H1 (cell line): Measurements from ENCODE around the gene DUXA. TPM values are rescaled to one million over a fixed set of nuclear protein-coding genes. Genes with fewer than 3 reads are reported as not detected.

ENCODE experiments used
- CTCF ChIA-PET: fragments of 300-600 bp; sonication (Branson Sonifier 250); formaldehyde crosslinking; loops from one replicate; lab custom pipeline; 2021; ENCODE audit not compliant: partially characterized antibody; lab: Charles Lee
- POLR2A ChIA-PET: fragments of 300-600 bp; sonication (Branson Sonifier 250); formaldehyde crosslinking; loops from one replicate; lab custom pipeline; 2021; ENCODE audit warnings: inconsistent platforms; ENCODE audit not compliant: partially characterized antibody; lab: Charles Lee
- DNase-seq, 2 experiments: peaks; one replicate each; pipeline versions ENCODE4 v3.0.0 to v3.0.0-alpha.2; 2010 to 2022; ENCODE audit warnings: low spot score in 2 of 2, low read depth in 1 of 2, mixed read lengths in 1 of 2
- FAIRE-seq: peaks from 2 replicates; lab custom pipeline; 2011; peaks lifted over from hg19 to GRCh38; lab: Jason Lieb, UNC
- H2AFZ ChIP-seq: 2 replicates; pipeline ENCODE4 v1.8.1; 2012; ENCODE audit warnings: low read length, inconsistent platforms
- H2AK5ac ChIP-seq: 2 replicates; pipeline ENCODE4 v1.6.1; 2013; ENCODE audit warnings: low read depth, low read length
- H2BK120ac ChIP-seq: replicated peaks from 2 replicates; pipeline ENCODE3; 2013; ENCODE audit warnings: low read depth, low read length, inconsistent platforms
- H2BK12ac ChIP-seq: 2 replicates; pipeline ENCODE4 v1.6.1; 2013; ENCODE audit warnings: low read depth, low read length
- H2BK15ac ChIP-seq: 2 replicates; pipeline ENCODE4 v1.6.1; 2013; ENCODE audit warnings: low read length
- H2BK20ac ChIP-seq: 2 replicates; pipeline ENCODE4 v1.6.1; 2013; ENCODE audit warnings: low read length
- H2BK5ac ChIP-seq: 2 replicates; pipeline ENCODE4 v1.6.1; 2013; ENCODE audit warnings: low read depth, low read length
- H3K14ac ChIP-seq: 2 replicates; pipeline ENCODE4 v1.6.1; 2013; ENCODE audit warnings: inconsistent platforms; ENCODE audit not compliant: insufficient read length
- H3K18ac ChIP-seq: 2 replicates; pipeline ENCODE4 v1.6.1; 2013; ENCODE audit warnings: low read length; ENCODE audit errors: extremely low read depth
- H3K23ac ChIP-seq: 2 replicates; pipeline ENCODE4 v1.6.1; 2013; ENCODE audit warnings: inconsistent platforms; ENCODE audit not compliant: insufficient read length
- H3K23me2 ChIP-seq: 2 replicates; pipeline ENCODE4 v1.6.1; 2013; ENCODE audit warnings: low read depth, low read length
- H3K27ac ChIP-seq: 2 replicates; pipeline ENCODE4 v1.6.1; 2011; ENCODE audit warnings: low read depth, low read length, inconsistent platforms
- H3K27me3 ChIP-seq, 4 experiments: replicated peaks in 1 of 4; 1 replicate in 1 of 4; 2 replicates in 3 of 4; pipeline versions ENCODE4 v1.6.1 to v1.8.1; 2011 to 2013; ENCODE audit warnings: low read length in 3 of 4, mild to moderate bottlenecking in 3 of 4, inconsistent platforms in 2 of 4, mixed read lengths in 2 of 4, moderate library complexity in 1 of 4; ENCODE audit not compliant: control insufficient read depth in 3 of 4, insufficient read depth in 3 of 4; ENCODE audit errors: extremely low read depth in 1 of 4
- H3K36me3 ChIP-seq, 4 experiments: 2 replicates each; pipeline versions ENCODE4 v1.6.1 to v1.8.1; 2011 to 2013; ENCODE audit warnings: mild to moderate bottlenecking in 4 of 4, low read length in 3 of 4, moderate library complexity in 2 of 4, control low read depth in 1 of 4, inconsistent platforms in 1 of 4; ENCODE audit not compliant: insufficient read depth in 4 of 4, control insufficient read depth in 2 of 4
- H3K4ac ChIP-seq: replicated peaks from 2 replicates; pipeline ENCODE3; 2013; ENCODE audit warnings: low read length, low read depth, mixed read lengths, inconsistent platforms; ENCODE audit not compliant: insufficient read length
- H3K4me1 ChIP-seq, 4 experiments: replicated peaks in 1 of 4; 1 replicate in 1 of 4; 2 replicates in 3 of 4; pipeline versions ENCODE4 v1.6.1 to v1.8.1; 2011 to 2013; ENCODE audit warnings: low read length in 3 of 4, inconsistent platforms in 2 of 4, mixed read lengths in 1 of 4; ENCODE audit not compliant: insufficient read depth in 4 of 4, control insufficient read depth in 3 of 4
- H3K4me2 ChIP-seq, 2 experiments: 2 replicates each; pipeline versions ENCODE4 v1.6.1 to v1.8.1; 2011 to 2013; ENCODE audit warnings: low read depth in 2 of 2, low read length in 2 of 2, control low read depth in 1 of 2, inconsistent platforms in 1 of 2, mild to moderate bottlenecking in 1 of 2; ENCODE audit not compliant: insufficient read depth in 1 of 2
- H3K4me3 ChIP-seq, 4 experiments: fragments of 200-600, 300-600 bp in 1 of 4; sonication (generic), shearing (Covaris generic), sonication (Bioruptor Twin) in 1 of 4; 2 replicates each; pipeline versions ENCODE4 v1.5.1 to v1.8.1; 2011 to 2016; ENCODE audit warnings: low read length in 4 of 4, low read depth in 3 of 4, control low read depth in 2 of 4, inconsistent platforms in 2 of 4, mild to moderate bottlenecking in 2 of 4, mixed read lengths in 1 of 4, moderate library complexity in 1 of 4; ENCODE audit not compliant: insufficient read depth in 2 of 4; ENCODE audit errors: extremely low read depth in 1 of 4
- H3K56ac ChIP-seq: replicated peaks from 2 replicates; pipeline ENCODE3; 2013; ENCODE audit warnings: low read depth, mild to moderate bottlenecking, mixed read lengths, low read length, inconsistent platforms; ENCODE audit not compliant: insufficient read length
- H3K79me1 ChIP-seq: 2 replicates; pipeline ENCODE4 v1.6.1; 2013; ENCODE audit warnings: low read depth, low read length, control low read depth
- H3K79me2 ChIP-seq, 2 experiments: 2 replicates each; pipeline versions ENCODE4 v1.6.1 to v1.8.1; 2012 to 2013; ENCODE audit warnings: low read length in 2 of 2, mild to moderate bottlenecking in 2 of 2, inconsistent platforms in 1 of 2; ENCODE audit not compliant: insufficient read depth in 2 of 2, control insufficient read depth in 1 of 2
- H3K9ac ChIP-seq, 4 experiments: replicated peaks in 1 of 4; 1 replicate in 1 of 4; 2 replicates in 3 of 4; pipeline versions ENCODE4 v1.6.1 to v1.8.1; 2011 to 2013; ENCODE audit warnings: low read depth in 3 of 4, low read length in 3 of 4, control low read depth in 2 of 4, mild to moderate bottlenecking in 2 of 4, moderate library complexity in 2 of 4, inconsistent platforms in 1 of 4; ENCODE audit errors: extremely low read depth in 1 of 4
- H3K9me3 ChIP-seq, 2 experiments: 2 replicates each; pipeline versions ENCODE4 v1.6.1 to v1.8.1; 2012 to 2013; ENCODE audit warnings: mild to moderate bottlenecking in 2 of 2, moderate library complexity in 2 of 2, control low read depth in 1 of 2, inconsistent platforms in 1 of 2, low read depth in 1 of 2, low read length in 1 of 2, mixed read lengths in 1 of 2; ENCODE audit not compliant: insufficient read depth in 2 of 2
- H4K20me1 ChIP-seq, 2 experiments: replicated peaks in 1 of 2; 2 replicates each; pipeline versions ENCODE3 to v1.8.1; 2011 to 2013; ENCODE audit warnings: inconsistent platforms in 2 of 2, low read length in 2 of 2, mild to moderate bottlenecking in 1 of 2; ENCODE audit not compliant: insufficient read depth in 2 of 2, control insufficient read depth in 1 of 2
- H4K5ac ChIP-seq: 2 replicates; pipeline ENCODE4 v1.6.1; 2013; ENCODE audit warnings: low read length, low read depth, mixed read lengths, inconsistent platforms; ENCODE audit not compliant: insufficient read length
- H4K8ac ChIP-seq: 2 replicates; pipeline ENCODE4 v1.8.0; 2013; ENCODE audit warnings: mild to moderate bottlenecking, moderate library complexity, low read length, inconsistent platforms; ENCODE audit not compliant: insufficient read depth; ENCODE audit errors: extremely low read depth
- H4K91ac ChIP-seq: replicated peaks from 2 replicates; pipeline ENCODE3; 2013; ENCODE audit warnings: low read length, mixed read lengths, inconsistent platforms; ENCODE audit not compliant: insufficient read length
- ATF2 ChIP-seq: IDR thresholded peaks from 2 replicates; pipeline ENCODE4 v1.6.1; 2012; ENCODE audit warnings: low read length, inconsistent platforms
- ATF3 ChIP-seq: IDR thresholded peaks from 2 replicates; pipeline ENCODE4 v1.6.1; 2011; ENCODE audit warnings: low read depth, mild to moderate bottlenecking, low read length; ENCODE audit not compliant: insufficient read depth
- BACH1 ChIP-seq: IDR thresholded peaks from 2 replicates; pipeline ENCODE4 v1.6.1; 2012; ENCODE audit warnings: low read length, improper control_type of control experiment
- CHD2 ChIP-seq: IDR thresholded peaks from 2 replicates; pipeline ENCODE4 v1.6.1; 2012; ENCODE audit warnings: low read length, improper control_type of control experiment
- MAFK ChIP-seq: IDR thresholded peaks from 2 replicates; pipeline ENCODE4 v1.6.1; 2012; ENCODE audit warnings: low read depth, mild to moderate bottlenecking, improper control_type of control experiment, low read length
- POU5F1 ChIP-seq: IDR thresholded peaks from 2 replicates; pipeline ENCODE4 v1.6.1; 2011; ENCODE audit warnings: low read depth, mild to moderate bottlenecking, low read length, moderate library complexity
- RXRA ChIP-seq: IDR thresholded peaks from 2 replicates; pipeline ENCODE4 v1.6.1; 2011; ENCODE audit warnings: low read depth, mild to moderate bottlenecking, low read length, moderate library complexity; ENCODE audit not compliant: insufficient read depth
- SRF ChIP-seq: IDR thresholded peaks from 2 replicates; pipeline ENCODE4 v1.6.1; 2011; ENCODE audit warnings: mild to moderate bottlenecking, low read depth, low read length, moderate library complexity
- SUZ12 ChIP-seq: fragments of 200-600 bp; sonication (generic); IDR thresholded peaks from 2 replicates; pipeline ENCODE4 v1.6.1; 2012; ENCODE audit warnings: mild to moderate bottlenecking, inconsistent platforms, low read length, moderate library complexity, mixed read lengths
- TAF1 ChIP-seq: IDR thresholded peaks from 2 replicates; pipeline ENCODE4 v1.6.1; 2011; ENCODE audit warnings: mild to moderate bottlenecking, low read depth, low read length
- TCF12 ChIP-seq: IDR thresholded peaks from 2 replicates; pipeline ENCODE4 v1.6.1; 2011; ENCODE audit warnings: low read depth, mild to moderate bottlenecking, low read length
- YY1 ChIP-seq: IDR thresholded peaks from 2 replicates; pipeline ENCODE4 v1.6.1; 2011; ENCODE audit warnings: low read depth, mild to moderate bottlenecking, low read length
- WGBS, 2 experiments: shearing (Covaris generic) in 1 of 2; methylation state at CpG; one replicate each; pipeline versions ENCODE4 v1.1.6 to v1.1.7; 2013 to 2015; ENCODE audit warnings: low lambda C conversion rate in 2 of 2, mixed read lengths in 2 of 2, inconsistent platforms in 1 of 2, low coverage in 1 of 2, missing lambda C conversion rate in 1 of 2; ENCODE audit not compliant: insufficient replicate concordance in 2 of 2, insufficient coverage in 1 of 2, insufficient read length in 1 of 2; ENCODE audit errors: extremely low coverage in 1 of 2, missing lambda C conversion rate in 1 of 2; 5-methylcytosine and 5-hydroxymethylcytosine counted together
- polyA plus RNA-seq, 7 experiments: library from polyadenylated mRNA; depleted of rRNA in 3 of 7; stranded (reverse) in 5 of 7; unstranded in 2 of 7; fragments of >200 nt in 5 of 7; fragments of 200-250 nt in 2 of 7; gene quantifications; 1 replicate in 5 of 7; 2 replicates in 1 of 7; 4 replicates in 1 of 7; pipeline versions ENCODE4 v1.2.1 to v1.2.3, GENCODE V29; 2011 to 2013; ENCODE audit warnings: missing spikeins in 2 of 7, mixed read lengths in 2 of 7
- total RNA-seq: library from RNA; stranded (reverse); fragmentation: NEBNext Ultra II Directional; extraction: Animal tissue kit (Norgen Biotek cat#: 25700); gene quantifications from 2 replicates; pipeline ENCODE4 v1.2.1, GENCODE V29; 2021

DUXA gene
- total and polyA plus RNA-seq, 2 of the 8 experiments (the other 6 are each of a cell fraction or from before 2014, with no cell fraction given) = not detected

GRCh38 chr19:57165846-57166245, 1.4 kb downstream of the DUXA start:
- H4K91ac ChIP-seq = no peak overlapping the region
- H2BK20ac ChIP-seq = no peak overlapping the region
- no peak overlapping the region for H3K4me3 ChIP-seq
- ChIA-PET CTCF (no interaction called here), POLR2A (no interaction called here)
- no peak overlapping the region for H2AK5ac ChIP-seq
- no peak overlapping the region for H3K14ac ChIP-seq
- no peak overlapping the region for H3K4me2 ChIP-seq
- no peak overlapping the region for H2BK5ac ChIP-seq
- no peaks in the 10 kb centered on the region for H3K36me3 ChIP-seq
- H3K9me3 ChIP-seq = peaks cover 17 to 34% of the 10 kb centered on the region in 2 experiments
- no peak overlapping the region for H4K8ac ChIP-seq
- no peak overlapping the region for H4K5ac ChIP-seq
- no peak overlapping the region for H3K9ac ChIP-seq
- H2AFZ ChIP-seq = no peak overlapping the region
- no peak for FAIRE-seq
- no peaks in the 10 kb centered on the region for H3K4me1 ChIP-seq
- no peak overlapping the region for H2BK120ac ChIP-seq
- no peaks in the 10 kb centered on the region for H3K79me1 ChIP-seq
- H3K18ac ChIP-seq = no peak overlapping the region
- no peaks in the 10 kb centered on the region for H3K27me3 ChIP-seq
- H3K56ac ChIP-seq = no peak overlapping the region
- DNase-seq = no peak
- no peak overlapping the region for H2BK15ac ChIP-seq
- no peaks in the 10 kb centered on the region for H3K23me2 ChIP-seq
- no peaks in the 10 kb centered on the region for H3K79me2 ChIP-seq
- no peak overlapping the region for H2BK12ac ChIP-seq
- no peak overlapping the region for H3K4ac ChIP-seq
- 82% methylated on average over 7 of the region's 7 CpGs; no CpG with 5 or more reads in 1 of the 2 experiments for WGBS, 2 experiments
- H3K27ac ChIP-seq = no peak overlapping the region
- no peaks in the 10 kb centered on the region for H4K20me1 ChIP-seq
- H3K23ac ChIP-seq = no peak overlapping the region
- TF ChIP-seq ATF3 (no peak), YY1 (no peak), BACH1 (no peak), POU5F1 (no peak), CHD2 (no peak), SRF (no peak), TCF12 (no peak), TAF1 (no peak), MAFK (no peak), RXRA (no peak), SUZ12 (no peak), ATF2 (no peak)
